NCI-H82 (cell line): ENCODE results near the gene FOXF1.

Experiments
- DNase-seq: peaks from one replicate; lab custom pipeline; 2025; lab: John Stamatoyannopoulos, UW

The FOXF1 gene

GRCh38 chr16:86556576-86556975, 46.2 kb downstream of the FOXF1 start:
- no peak for DNase-seq

GRCh38 chr16:86557587-86557986, 47.3 kb downstream of the FOXF1 start:
- DNase-seq = no peak

- DNase-seq = no peak
Observed at GRCh38 chr16:86558355-86559193, 48.2 kb downstream of the FOXF1 start.

GRCh38 chr16:86559802-86560305, 49.5 kb downstream of the FOXF1 start:
- no peak for DNase-seq

- DNase-seq = no peak
Observed at GRCh38 chr16:86562356-86562755, 52.0 kb downstream of the FOXF1 start.

- DNase-seq = peak; percentile 92
Observed at GRCh38 chr16:86563469-86564345, 53.4 kb downstream of the FOXF1 start.
